DLD1 (cell line): Measurements from ENCODE around the gene HNRNPF.
"Not testable (repeated sequence)": the region's sequence is repeated elsewhere in the genome, so short reads cannot be mapped to it uniquely, and the experiment has no call there.

Source experiments
- in situ Hi-C: cut with HindIII; loops from 2 replicates; pipeline ENCODE4 v1.10.0; 2017; ENCODE audit warnings: low sequenced_read_pairs

Gene HNRNPF

GRCh38 chr10:43351301-43351700 lies 57.7 kb downstream of the HNRNPF start:
- in situ Hi-C loops: no loop called here

GRCh38 chr10:43350686-43351085 lies 58.3 kb downstream of the HNRNPF start:
- in situ Hi-C loops: no loop called here

- in situ Hi-C loops: no loop called here
Observed at GRCh38 chr10:43350156-43350555, 58.8 kb downstream of the HNRNPF start.

GRCh38 chr10:43348511-43349312 lies 60.3 kb downstream of the HNRNPF start:
- in situ Hi-C loops: no loop called here

- in situ Hi-C loops: no loop called here
Observed at GRCh38 chr10:43347997-43348396, 61.0 kb downstream of the HNRNPF start.

GRCh38 chr10:43344051-43344450 lies 64.9 kb downstream of the HNRNPF start:
- in situ Hi-C loops: no loop called here

GRCh38 chr10:43343126-43343525 lies 65.9 kb downstream of the HNRNPF start:
- in situ Hi-C loops: no loop called here

GRCh38 chr10:43342279-43343125 lies 66.5 kb downstream of the HNRNPF start:
- in situ Hi-C loops: no loop called here

GRCh38 chr10:43341450-43341849 lies 67.5 kb downstream of the HNRNPF start:
- in situ Hi-C loops: no loop called here

- in situ Hi-C loops: no loop called here
Observed at GRCh38 chr10:43340619-43341018, 68.4 kb downstream of the HNRNPF start.

- in situ Hi-C loops: no loop called here
Observed at GRCh38 chr10:43340101-43340500, 68.9 kb downstream of the HNRNPF start.

- in situ Hi-C loops: no loop called here
Observed at GRCh38 chr10:43339136-43339535, 69.8 kb downstream of the HNRNPF start.

GRCh38 chr10:43338117-43338516 lies 70.9 kb downstream of the HNRNPF start:
- in situ Hi-C loops: no loop called here

GRCh38 chr10:43337536-43337935 lies 71.5 kb downstream of the HNRNPF start:
- in situ Hi-C loops: not testable (repeated sequence)

- in situ Hi-C loops: no loop called here
Observed at GRCh38 chr10:43336641-43337318, 72.2 kb downstream of the HNRNPF start.

GRCh38 chr10:43336061-43336460 lies 72.9 kb downstream of the HNRNPF start:
- in situ Hi-C loops: no loop called here
